ENCODE measurements around the gene SLC28A3. TPM values are rescaled to one million over a fixed set of nuclear protein-coding genes. Genes with fewer than 3 reads are reported as not detected.

SLC28A3 gene
- total and polyA plus RNA-seq, 2 of the 8 experiments (the other 6 are each of a cell fraction or from before 2014, with no cell fraction given): 0.02 TPM; not detected in 1

DNA sequence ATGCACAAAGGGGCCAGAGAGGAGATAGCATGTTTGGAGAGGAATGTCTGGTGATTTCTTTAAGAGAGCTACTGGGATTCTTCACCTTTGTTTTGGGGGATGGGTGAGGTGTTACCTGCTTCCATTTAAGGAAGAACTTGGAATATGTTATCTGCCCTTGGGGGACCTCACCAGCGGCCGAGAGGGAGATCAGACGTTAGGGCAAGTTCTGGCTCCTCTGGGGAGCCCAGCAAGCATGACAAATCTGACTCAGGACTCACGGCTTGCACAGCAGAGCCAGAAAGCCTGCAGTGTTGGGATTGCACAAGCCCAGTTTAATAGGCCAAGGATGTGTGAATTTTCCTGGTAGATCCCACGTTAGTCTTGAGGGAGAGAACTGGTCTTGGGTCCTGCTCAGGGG is 40.3 kb downstream of the SLC28A3 start (continued):
- TF ChIP-seq, protein P1, sequence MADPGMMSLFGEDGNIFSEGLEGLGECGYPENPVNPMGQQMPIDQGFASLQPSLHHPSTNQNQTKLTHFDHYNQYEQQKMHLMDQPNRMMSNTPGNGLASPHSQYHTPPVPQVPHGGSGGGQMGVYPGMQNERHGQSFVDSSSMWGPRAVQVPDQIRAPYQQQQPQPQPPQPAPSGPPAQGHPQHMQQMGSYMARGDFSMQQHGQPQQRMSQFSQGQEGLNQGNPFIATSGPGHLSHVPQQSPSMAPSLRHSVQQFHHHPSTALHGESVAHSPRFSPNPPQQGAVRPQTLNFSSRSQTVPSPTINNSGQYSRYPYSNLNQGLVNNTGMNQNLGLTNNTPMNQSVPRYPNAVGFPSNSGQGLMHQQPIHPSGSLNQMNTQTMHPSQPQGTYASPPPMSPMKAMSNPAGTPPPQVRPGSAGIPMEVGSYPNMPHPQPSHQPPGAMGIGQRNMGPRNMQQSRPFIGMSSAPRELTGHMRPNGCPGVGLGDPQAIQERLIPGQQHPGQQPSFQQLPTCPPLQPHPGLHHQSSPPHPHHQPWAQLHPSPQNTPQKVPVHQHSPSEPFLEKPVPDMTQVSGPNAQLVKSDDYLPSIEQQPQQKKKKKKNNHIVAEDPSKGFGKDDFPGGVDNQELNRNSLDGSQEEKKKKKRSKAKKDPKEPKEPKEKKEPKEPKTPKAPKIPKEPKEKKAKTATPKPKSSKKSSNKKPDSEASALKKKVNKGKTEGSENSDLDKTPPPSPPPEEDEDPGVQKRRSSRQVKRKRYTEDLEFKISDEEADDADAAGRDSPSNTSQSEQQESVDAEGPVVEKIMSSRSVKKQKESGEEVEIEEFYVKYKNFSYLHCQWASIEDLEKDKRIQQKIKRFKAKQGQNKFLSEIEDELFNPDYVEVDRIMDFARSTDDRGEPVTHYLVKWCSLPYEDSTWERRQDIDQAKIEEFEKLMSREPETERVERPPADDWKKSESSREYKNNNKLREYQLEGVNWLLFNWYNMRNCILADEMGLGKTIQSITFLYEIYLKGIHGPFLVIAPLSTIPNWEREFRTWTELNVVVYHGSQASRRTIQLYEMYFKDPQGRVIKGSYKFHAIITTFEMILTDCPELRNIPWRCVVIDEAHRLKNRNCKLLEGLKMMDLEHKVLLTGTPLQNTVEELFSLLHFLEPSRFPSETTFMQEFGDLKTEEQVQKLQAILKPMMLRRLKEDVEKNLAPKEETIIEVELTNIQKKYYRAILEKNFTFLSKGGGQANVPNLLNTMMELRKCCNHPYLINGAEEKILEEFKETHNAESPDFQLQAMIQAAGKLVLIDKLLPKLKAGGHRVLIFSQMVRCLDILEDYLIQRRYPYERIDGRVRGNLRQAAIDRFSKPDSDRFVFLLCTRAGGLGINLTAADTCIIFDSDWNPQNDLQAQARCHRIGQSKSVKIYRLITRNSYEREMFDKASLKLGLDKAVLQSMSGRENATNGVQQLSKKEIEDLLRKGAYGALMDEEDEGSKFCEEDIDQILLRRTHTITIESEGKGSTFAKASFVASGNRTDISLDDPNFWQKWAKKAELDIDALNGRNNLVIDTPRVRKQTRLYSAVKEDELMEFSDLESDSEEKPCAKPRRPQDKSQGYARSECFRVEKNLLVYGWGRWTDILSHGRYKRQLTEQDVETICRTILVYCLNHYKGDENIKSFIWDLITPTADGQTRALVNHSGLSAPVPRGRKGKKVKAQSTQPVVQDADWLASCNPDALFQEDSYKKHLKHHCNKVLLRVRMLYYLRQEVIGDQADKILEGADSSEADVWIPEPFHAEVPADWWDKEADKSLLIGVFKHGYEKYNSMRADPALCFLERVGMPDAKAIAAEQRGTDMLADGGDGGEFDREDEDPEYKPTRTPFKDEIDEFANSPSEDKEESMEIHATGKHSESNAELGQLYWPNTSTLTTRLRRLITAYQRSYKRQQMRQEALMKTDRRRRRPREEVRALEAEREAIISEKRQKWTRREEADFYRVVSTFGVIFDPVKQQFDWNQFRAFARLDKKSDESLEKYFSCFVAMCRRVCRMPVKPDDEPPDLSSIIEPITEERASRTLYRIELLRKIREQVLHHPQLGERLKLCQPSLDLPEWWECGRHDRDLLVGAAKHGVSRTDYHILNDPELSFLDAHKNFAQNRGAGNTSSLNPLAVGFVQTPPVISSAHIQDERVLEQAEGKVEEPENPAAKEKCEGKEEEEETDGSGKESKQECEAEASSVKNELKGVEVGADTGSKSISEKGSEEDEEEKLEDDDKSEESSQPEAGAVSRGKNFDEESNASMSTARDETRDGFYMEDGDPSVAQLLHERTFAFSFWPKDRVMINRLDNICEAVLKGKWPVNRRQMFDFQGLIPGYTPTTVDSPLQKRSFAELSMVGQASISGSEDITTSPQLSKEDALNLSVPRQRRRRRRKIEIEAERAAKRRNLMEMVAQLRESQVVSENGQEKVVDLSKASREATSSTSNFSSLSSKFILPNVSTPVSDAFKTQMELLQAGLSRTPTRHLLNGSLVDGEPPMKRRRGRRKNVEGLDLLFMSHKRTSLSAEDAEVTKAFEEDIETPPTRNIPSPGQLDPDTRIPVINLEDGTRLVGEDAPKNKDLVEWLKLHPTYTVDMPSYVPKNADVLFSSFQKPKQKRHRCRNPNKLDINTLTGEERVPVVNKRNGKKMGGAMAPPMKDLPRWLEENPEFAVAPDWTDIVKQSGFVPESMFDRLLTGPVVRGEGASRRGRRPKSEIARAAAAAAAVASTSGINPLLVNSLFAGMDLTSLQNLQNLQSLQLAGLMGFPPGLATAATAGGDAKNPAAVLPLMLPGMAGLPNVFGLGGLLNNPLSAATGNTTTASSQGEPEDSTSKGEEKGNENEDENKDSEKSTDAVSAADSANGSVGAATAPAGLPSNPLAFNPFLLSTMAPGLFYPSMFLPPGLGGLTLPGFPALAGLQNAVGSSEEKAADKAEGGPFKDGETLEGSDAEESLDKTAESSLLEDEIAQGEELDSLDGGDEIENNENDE (IDR thresholded peaks at IDR 0.05; ENCODE audit: insufficient replicate concordance, low read length): no peak
- TF ChIP-seq HDAC2 (IDR thresholded peaks at IDR 0.05; ENCODE audit: borderline replicate concordance in 1 of 2, low read depth in 2 of 2, low read length in 2 of 2): no peak
- TF ChIP-seq HDAC6 (IDR thresholded peaks at IDR 0.05; ENCODE audit: low read depth, low read length): no peak
- no peak for TF ChIP-seq CBX8 (IDR thresholded peaks at IDR 0.05; ENCODE audit: borderline replicate concordance, low read depth, low read length)
- no peak for TF ChIP-seq GTF2F1 (IDR thresholded peaks at IDR 0.05; ENCODE audit: borderline replicate concordance, low read depth, low read length)
- no peak for TF ChIP-seq SP1 (IDR thresholded peaks at IDR 0.05; ENCODE audit: low read depth, low read length)
- TF ChIP-seq PHF8 (conservative IDR thresholded peaks at IDR 0.05; ENCODE audit: low read depth, low read length): no peak
- TF ChIP-seq, protein P2, sequence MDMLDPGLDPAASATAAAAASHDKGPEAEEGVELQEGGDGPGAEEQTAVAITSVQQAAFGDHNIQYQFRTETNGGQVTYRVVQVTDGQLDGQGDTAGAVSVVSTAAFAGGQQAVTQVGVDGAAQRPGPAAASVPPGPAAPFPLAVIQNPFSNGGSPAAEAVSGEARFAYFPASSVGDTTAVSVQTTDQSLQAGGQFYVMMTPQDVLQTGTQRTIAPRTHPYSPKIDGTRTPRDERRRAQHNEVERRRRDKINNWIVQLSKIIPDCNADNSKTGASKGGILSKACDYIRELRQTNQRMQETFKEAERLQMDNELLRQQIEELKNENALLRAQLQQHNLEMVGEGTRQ (IDR thresholded peaks at IDR 0.05; ENCODE audit: low read length): no peak
